Mesendoderm (in vitro differentiated cells): ENCODE measurements around the gene XYLB.

Source experiments
- DNase-seq: peaks from one replicate; pipeline ENCODE4 v3.0.0; 2013
- H2AK5ac ChIP-seq: 2 replicates; pipeline ENCODE4 v1.6.1; 2013; ENCODE audit warnings: low read length, inconsistent platforms
- H2BK120ac ChIP-seq: 2 replicates; pipeline ENCODE4 v1.6.1; 2013; ENCODE audit warnings: low read depth, mild to moderate bottlenecking, low read length, moderate library complexity, mixed read lengths
- H2BK15ac ChIP-seq: replicated peaks from 2 replicates; pipeline ENCODE4 v1.6.1; 2013; ENCODE audit warnings: low read depth, mild to moderate bottlenecking, moderate library complexity
- H2BK5ac ChIP-seq: 2 replicates; pipeline ENCODE4 v1.6.1; 2013; ENCODE audit warnings: low read length, inconsistent platforms
- H3K18ac ChIP-seq: 2 replicates; pipeline ENCODE4 v1.6.1; 2013; ENCODE audit warnings: mild to moderate bottlenecking, low read length, mixed read lengths
- H3K23ac ChIP-seq: one replicate; pipeline ENCODE4 v1.6.1; 2013; ENCODE audit warnings: low read length
- H3K27ac ChIP-seq: 2 replicates; pipeline ENCODE4 v1.5.1; 2013; ENCODE audit warnings: low read depth, mild to moderate bottlenecking, inconsistent platforms, low read length, moderate library complexity
- H3K27me3 ChIP-seq: 2 replicates; pipeline ENCODE4 v1.6.1; 2013; ENCODE audit warnings: low read length, control low read depth, mild to moderate bottlenecking, inconsistent platforms; ENCODE audit not compliant: insufficient read depth, poor library complexity
- H3K36me3 ChIP-seq: 2 replicates; pipeline ENCODE4 v1.6.1; 2013; ENCODE audit warnings: low read length, inconsistent platforms; ENCODE audit not compliant: control insufficient read depth, insufficient read depth
- H3K4ac ChIP-seq: one replicate; pipeline ENCODE4 v1.6.1; 2013; ENCODE audit warnings: low read depth, mild to moderate bottlenecking, low read length, moderate library complexity
- H3K4me1 ChIP-seq: 2 replicates; pipeline ENCODE4 v1.6.1; 2013; ENCODE audit warnings: low read depth, low read length, inconsistent platforms; ENCODE audit not compliant: control insufficient read depth
- H3K4me2 ChIP-seq: 2 replicates; pipeline ENCODE4 v1.6.1; 2013; ENCODE audit warnings: low read length
- H3K4me3 ChIP-seq: 2 replicates; pipeline ENCODE4 v1.5.1; 2013; ENCODE audit warnings: mild to moderate bottlenecking, low read length
- H3K56ac ChIP-seq: one replicate; pipeline ENCODE4 v1.6.1; 2013; ENCODE audit warnings: low read length
- H3K79me1 ChIP-seq: 2 replicates; pipeline ENCODE4 v1.6.1; 2013; ENCODE audit warnings: low read length, inconsistent platforms
- H3K79me2 ChIP-seq: 2 replicates; pipeline ENCODE4 v1.6.1; 2013; ENCODE audit warnings: mild to moderate bottlenecking, low read length; ENCODE audit not compliant: control insufficient read depth, insufficient read depth
- H3K9ac ChIP-seq: 2 replicates; pipeline ENCODE4 v1.6.1; 2013; ENCODE audit warnings: low read length, inconsistent platforms
- H4K5ac ChIP-seq: one replicate; pipeline ENCODE4 v1.6.1; 2013; ENCODE audit warnings: low read length
- H4K8ac ChIP-seq: one replicate; pipeline ENCODE4 v1.6.1; 2013; ENCODE audit warnings: low read depth, mild to moderate bottlenecking, control low read depth, low read length, moderate library complexity
- WGBS: extraction: QIAGEN DNeasy Blood & Tissue Kit; methylation state at CpG from one replicate; pipeline ENCODE4 v1.1.7; 2013; ENCODE audit warnings: low lambda C conversion rate, missing lambda C conversion rate; ENCODE audit not compliant: insufficient coverage; ENCODE audit errors: extremely low coverage; 5-methylcytosine and 5-hydroxymethylcytosine counted together

XYLB gene

DNA sequence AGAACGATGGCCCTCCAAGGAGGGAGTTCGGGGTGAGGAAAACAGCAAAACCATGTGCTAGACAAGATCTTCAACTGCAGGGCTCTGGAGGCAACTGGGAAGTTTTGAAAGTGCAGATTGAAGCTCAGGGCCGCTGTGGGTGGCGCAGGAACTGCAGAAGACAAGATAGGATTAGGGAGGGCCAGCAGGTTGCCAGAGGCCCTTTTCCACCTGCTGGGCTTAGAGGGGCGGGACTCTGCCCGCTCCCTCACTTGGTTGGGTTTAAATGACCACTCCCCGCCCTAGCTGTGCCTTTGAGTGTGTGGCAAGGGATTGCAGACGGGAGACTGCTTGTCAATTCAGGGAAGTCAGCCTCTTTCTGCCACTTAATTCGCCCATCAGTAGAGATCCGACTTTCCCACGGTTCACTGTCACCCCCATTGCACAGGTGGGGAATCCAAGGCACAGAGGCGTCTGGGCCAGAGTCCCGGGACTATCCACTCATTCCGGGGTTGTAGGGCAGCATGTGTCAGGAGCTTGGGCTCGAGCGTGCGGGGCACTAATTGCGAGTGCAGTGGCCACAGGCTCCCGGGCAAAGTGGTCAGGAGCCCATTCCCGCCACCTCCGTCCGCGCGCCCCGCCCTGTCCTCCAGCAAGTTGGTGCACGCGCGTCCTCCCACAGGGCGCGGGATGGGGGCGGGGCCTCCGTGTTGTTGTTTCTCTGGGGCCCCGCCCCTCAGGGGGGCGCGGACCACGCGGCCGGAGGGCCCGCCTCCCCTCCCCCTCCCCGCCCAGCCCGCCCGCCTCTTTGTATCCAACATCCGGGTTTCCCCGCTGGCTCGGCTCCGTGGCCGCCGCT, 106.7 kb downstream of the XYLB start, which contains the start of gene ACVR2B:
TSS of gene ACVR2B (plus strand) at position 816 of the 838 bp plus-strand sequence. CDS start 433 bp downstream, outside the sequence.
- Histone ChIP-seq H3K4me1 (peaks cover 9% of the 10 kb centered on the region), H3K9ac (peak within 1 kb of the TSS; percentile 77), H3K27ac (peak within 1 kb of the TSS; percentile 77), H3K23ac (peak within 1 kb of the TSS; percentile 94), H3K4ac (peak within 1 kb of the TSS; percentile 100), H3K4me2 (peak within 1 kb of the TSS; percentile 88), H3K4me3 (peak within 1 kb of the TSS; percentile 63), H2BK15ac (peak within 1 kb of the TSS; percentile 37), H4K8ac (peak within 1 kb of the TSS; percentile 87), H3K18ac (peak within 1 kb of the TSS; percentile 99), H3K79me1 (peaks cover 7% of the 10 kb centered on the region), H2BK5ac (peak within 1 kb of the TSS; percentile 80), H2BK120ac (peak within 1 kb of the TSS; percentile 96), H3K36me3 (no peaks in the 10 kb centered on the region), H2AK5ac (peak within 1 kb of the TSS; percentile 31), H3K56ac (peak within 1 kb of the TSS; percentile 90), H4K5ac (no peak within 1 kb of the TSS), H3K27me3 (no peaks in the 10 kb centered on the region), H3K79me2 (peaks cover 39% of the 10 kb centered on the region)
- no CpG with 5 or more reads among the region's 48 CpGs for WGBS
- peak; percentile 95 for DNase-seq

DNA sequence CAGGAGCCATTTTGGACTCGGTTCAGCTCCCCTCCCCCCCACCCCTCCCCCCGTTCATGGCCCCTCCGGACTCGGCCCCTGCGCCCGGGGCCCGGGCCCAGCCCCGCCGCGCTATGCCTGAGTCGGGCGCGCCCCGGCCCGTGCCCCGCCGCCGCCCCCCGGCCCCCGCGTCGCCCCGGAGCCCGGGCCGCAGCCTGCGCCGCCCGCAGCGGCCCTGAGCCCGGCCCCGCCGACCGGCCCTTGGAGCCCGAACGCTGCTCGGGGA, 107.3 kb downstream of the XYLB start:
- Histone ChIP-seq H3K4me1 (peaks cover 10% of the 10 kb centered on the region), H4K8ac (peak overlapping the region; percentile 87), H3K9ac (peak overlapping the region; percentile 77), H2BK5ac (peak overlapping the region; percentile 80), H3K4me2 (peak overlapping the region; percentile 71), H3K27ac (peak overlapping the region; percentile 72), H2AK5ac (no peak overlapping the region), H3K27me3 (no peaks in the 10 kb centered on the region), H3K79me2 (peaks cover 44% of the 10 kb centered on the region), H3K36me3 (no peaks in the 10 kb centered on the region), H3K56ac (peak overlapping the region; percentile 90), H3K4ac (peak overlapping the region; percentile 100), H2BK15ac (peak overlapping the region; percentile 37), H3K18ac (peak overlapping the region; percentile 99), H4K5ac (no peak overlapping the region), H3K23ac (peak overlapping the region; percentile 94), H2BK120ac (peak overlapping the region; percentile 96), H3K4me3 (peak overlapping the region; percentile 63), H3K79me1 (peaks cover 12% of the 10 kb centered on the region)
- WGBS: no CpG with 5 or more reads among the region's 36 CpGs
- no peak for DNase-seq

DNA sequence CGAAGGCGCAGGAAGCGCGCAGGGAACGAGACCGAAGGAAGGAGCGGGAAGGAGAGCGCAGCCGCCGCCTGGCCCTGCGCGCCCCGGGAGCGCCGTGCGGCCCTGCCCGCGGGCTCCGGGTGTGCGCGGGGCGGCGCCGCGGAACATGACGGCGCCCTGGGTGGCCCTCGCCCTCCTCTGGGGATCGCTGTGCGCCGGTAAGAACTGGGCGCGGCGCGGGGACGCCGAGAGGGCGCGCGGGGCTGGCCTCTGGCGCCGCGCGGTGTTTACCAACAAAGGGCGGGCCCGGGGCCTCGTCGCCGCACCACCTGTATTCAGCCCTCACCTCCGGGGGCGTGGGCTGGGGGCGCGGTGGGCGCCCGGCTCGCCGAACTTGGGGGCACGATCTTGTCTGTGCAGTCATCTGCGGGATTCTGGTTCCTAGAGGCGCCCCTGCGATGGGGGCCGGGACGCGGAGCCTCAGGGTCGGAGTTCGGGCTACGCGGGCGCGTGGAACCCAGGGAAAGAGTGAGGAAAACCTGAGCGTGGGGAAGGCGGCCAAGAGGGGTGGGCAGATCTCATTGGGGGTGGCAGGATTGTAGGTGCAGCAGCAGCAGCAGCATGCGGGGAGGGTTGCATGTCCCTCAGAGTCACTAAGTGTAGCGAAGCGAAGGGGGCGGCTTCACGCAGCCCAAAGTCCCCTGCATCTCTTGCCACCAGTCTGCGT, 107.7 kb downstream of the XYLB start:
- peak overlapping the region; percentile 72 for H3K27ac ChIP-seq
- H3K56ac ChIP-seq: peak overlapping the region; percentile 90
- peak overlapping the region; percentile 80 for H2BK5ac ChIP-seq
- H4K5ac ChIP-seq: no peak overlapping the region
- H3K79me2 ChIP-seq: peaks cover 49% of the 10 kb centered on the region
- H3K4ac ChIP-seq: peak overlapping the region; percentile 100
- WGBS: no CpG with 5 or more reads among the region's 78 CpGs
- peak overlapping the region; percentile 37 for H2BK15ac ChIP-seq
- peak overlapping the region; percentile 71 for H3K4me2 ChIP-seq
- H3K18ac ChIP-seq: peak overlapping the region; percentile 99
- peaks cover 10% of the 10 kb centered on the region for H3K4me1 ChIP-seq
- H3K23ac ChIP-seq: peak overlapping the region; percentile 94
- peak overlapping the region; percentile 77 for H3K9ac ChIP-seq
- H3K36me3 ChIP-seq: no peaks in the 10 kb centered on the region
- DNase-seq: peak; percentile 35
- peaks cover 15% of the 10 kb centered on the region for H3K79me1 ChIP-seq
- no peaks in the 10 kb centered on the region for H3K27me3 ChIP-seq
- H3K4me3 ChIP-seq: peak overlapping the region; percentile 63
- peak overlapping the region; percentile 96 for H2BK120ac ChIP-seq
- peak overlapping the region; percentile 87 for H4K8ac ChIP-seq
- peak overlapping the region; percentile 31 for H2AK5ac ChIP-seq

DNA sequence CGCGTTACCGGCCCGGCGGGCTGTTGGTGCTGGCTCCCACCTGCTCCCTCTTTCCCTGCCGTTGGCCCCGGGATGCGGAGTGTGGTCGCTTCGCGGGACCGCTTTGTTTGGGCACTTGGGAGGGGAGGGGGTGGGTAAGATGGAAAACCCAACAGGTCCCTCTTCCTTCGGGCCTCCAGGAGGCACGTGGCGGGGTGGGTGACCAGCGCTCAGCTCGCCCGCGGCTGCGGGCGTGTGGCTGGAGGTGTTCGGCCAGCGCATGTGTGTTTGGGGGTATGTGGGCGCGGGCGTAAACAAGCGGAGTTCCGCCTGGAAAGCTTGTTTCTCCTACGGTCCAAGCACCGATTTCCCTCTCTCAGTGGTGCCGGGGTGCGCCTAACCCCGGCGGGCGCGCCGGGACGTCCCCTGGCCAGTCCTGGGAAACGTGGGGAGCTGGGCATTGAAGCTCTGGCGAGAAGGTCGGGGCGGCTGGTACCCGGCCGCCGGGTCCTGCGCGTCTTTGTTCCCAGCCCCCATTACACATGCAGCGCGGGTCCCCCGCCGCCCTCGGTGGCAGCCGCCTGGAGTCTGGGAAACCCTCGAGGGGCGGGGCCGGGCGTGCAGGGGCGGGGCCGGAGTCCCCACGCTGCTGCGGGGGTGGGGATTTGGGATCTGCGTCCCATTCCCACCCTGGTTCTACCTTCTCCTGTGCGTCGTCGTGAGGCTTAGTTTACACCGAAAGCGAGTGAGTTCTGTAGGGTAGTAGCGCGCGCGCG, 108.5 kb downstream of the XYLB start:
- Histone ChIP-seq H3K79me1 (peaks cover 18% of the 10 kb centered on the region), H3K4me3 (peak overlapping the region; percentile 63), H3K18ac (peak overlapping the region; percentile 99), H3K9ac (peak overlapping the region; percentile 77), H3K56ac (peak overlapping the region; percentile 90), H2BK120ac (no peak overlapping the region), H4K5ac (no peak overlapping the region), H3K27ac (peak overlapping the region; percentile 72), H3K23ac (peak overlapping the region; percentile 73), H4K8ac (peak overlapping the region; percentile 7), H3K79me2 (peaks cover 56% of the 10 kb centered on the region), H3K4me1 (peaks cover 10% of the 10 kb centered on the region), H3K4me2 (peak overlapping the region; percentile 71), H2AK5ac (peak overlapping the region; percentile 31), H3K27me3 (no peaks in the 10 kb centered on the region), H2BK5ac (peak overlapping the region; percentile 51), H2BK15ac (no peak overlapping the region), H3K36me3 (no peaks in the 10 kb centered on the region), H3K4ac (peak overlapping the region; percentile 85)
- DNase-seq: peak; percentile 85
- WGBS: no CpG with 5 or more reads among the region's 72 CpGs

DNA sequence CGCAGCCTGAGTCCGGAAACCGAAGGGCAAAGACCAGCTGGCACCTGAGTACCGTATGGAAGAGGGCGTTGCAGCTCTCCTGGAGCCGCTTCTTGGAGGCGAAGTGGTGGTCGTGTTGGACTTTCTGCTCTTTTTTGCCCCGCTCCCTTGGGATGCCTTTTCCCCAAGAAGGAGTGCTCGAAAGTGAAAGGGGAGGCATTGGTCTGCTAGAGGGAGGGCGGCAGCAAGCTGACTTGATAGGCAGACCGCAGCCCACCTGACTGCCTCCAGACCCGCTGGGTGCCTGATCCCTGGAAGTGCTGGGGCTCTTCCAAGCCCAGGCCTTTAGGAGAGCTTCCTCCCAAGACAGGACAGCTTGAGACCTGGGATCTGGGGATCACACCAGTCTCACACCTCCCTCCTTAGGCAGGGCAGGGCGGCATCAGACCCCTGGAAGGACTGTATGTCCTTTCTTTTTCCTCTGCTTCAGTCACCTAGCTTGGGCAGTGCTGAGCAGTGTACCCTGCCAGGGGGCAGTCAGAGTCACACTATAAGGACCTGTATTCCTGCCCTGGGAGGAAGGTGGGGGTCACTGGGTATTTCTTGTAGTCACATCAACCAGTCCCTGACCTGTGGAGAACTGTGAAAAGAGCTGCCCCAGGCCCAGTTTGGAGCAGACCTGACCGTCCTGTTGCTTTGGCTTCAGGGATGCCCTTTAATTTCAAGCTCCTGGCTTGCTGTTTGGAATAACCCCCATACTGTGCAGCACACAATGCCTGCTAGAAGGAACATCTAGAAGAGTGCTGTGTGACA, 109.2 kb downstream of the XYLB start:
- H2BK15ac ChIP-seq: no peak overlapping the region
- no peak overlapping the region for H2BK5ac ChIP-seq
- DNase-seq: peak; percentile 87
- peak overlapping the region; percentile 85 for H3K56ac ChIP-seq
- no peaks in the 10 kb centered on the region for H3K27me3 ChIP-seq
- H3K18ac ChIP-seq: no peak overlapping the region
- H3K23ac ChIP-seq: peak overlapping the region; percentile 73
- no peak overlapping the region for H4K5ac ChIP-seq
- no peak overlapping the region for H4K8ac ChIP-seq
- no peak overlapping the region for H2AK5ac ChIP-seq
- peak overlapping the region; percentile 5 for H3K27ac ChIP-seq
- H3K36me3 ChIP-seq: no peaks in the 10 kb centered on the region
- peaks cover 64% of the 10 kb centered on the region for H3K79me2 ChIP-seq
- H3K9ac ChIP-seq: peak overlapping the region; percentile 71
- H3K4me3 ChIP-seq: peak overlapping the region; percentile 31
- no peak overlapping the region for H3K4ac ChIP-seq
- H3K4me1 ChIP-seq: peaks cover 10% of the 10 kb centered on the region
- H2BK120ac ChIP-seq: no peak overlapping the region
- WGBS: no CpG with 5 or more reads among the region's 15 CpGs
- H3K79me1 ChIP-seq: peaks cover 22% of the 10 kb centered on the region
- peak overlapping the region; percentile 54 for H3K4me2 ChIP-seq
